A549 (cell line): ENCODE data around the gene ACBD4.

Source experiments
- CHD2 ChIP-seq: fragments of 150-350 bp; IDR thresholded peaks from 2 replicates; pipeline ENCODE4 v1.6.1; 2014; ENCODE audit warnings: low read length; ENCODE audit not compliant: partially characterized antibody
- CTCF ChIP-seq: fragments of >200 bp; sonication (Bioruptor Twin); formaldehyde crosslinking; IDR thresholded peaks from 3 replicates; pipeline ENCODE4 v1.5.1; 2016
- EP300 ChIP-seq, 2 experiments: fragments of >200 bp; sonication (Bioruptor Twin); formaldehyde crosslinking; IDR thresholded peaks; 2 replicates in 1 of 2; 3 replicates in 1 of 2; pipeline ENCODE4 v1.6.1; 2016 to 2017
- FOSL2 ChIP-seq, 2 experiments: fragments of 450-650 bp in 1 of 2; fragments of >200 bp in 1 of 2; sonication (Bioruptor Twin) in 1 of 2; formaldehyde crosslinking; IDR thresholded peaks; 2 replicates each; pipeline versions ENCODE4 v1.5.0 to v1.6.1; 2016 to 2020; ENCODE audit warnings: mild to moderate bottlenecking in 1 of 2, moderate library complexity in 1 of 2
- MYC ChIP-seq: IDR thresholded peaks from 2 replicates; pipeline ENCODE4 v1.6.1; 2012; ENCODE audit warnings: mild to moderate bottlenecking, inconsistent platforms, low read length, improper control_type of control experiment, borderline replicate concordance
- PBX3 ChIP-seq: IDR thresholded peaks from 2 replicates; pipeline ENCODE4 v1.6.1; 2012
- POLR2A ChIP-seq: IDR thresholded peaks from 2 replicates; pipeline ENCODE4 v1.6.1; 2012; ENCODE audit warnings: mild to moderate bottlenecking, low read length
- REST ChIP-seq: fragments of 200-600 bp; sonication (generic); IDR thresholded peaks from 2 replicates; pipeline ENCODE4 v1.6.1; 2016; ENCODE audit warnings: antibody characterized with exemption, mild to moderate bottlenecking, moderate library complexity
- SREBF2 ChIP-seq: fragments of 450-650 bp; IDR thresholded peaks from 2 replicates; pipeline ENCODE4 v1.6.1; 2014; ENCODE audit warnings: mild to moderate bottlenecking, moderate library complexity

GRCh38 chr17:45155029-45155428 lies 19.5 kb downstream of the ACBD4 start:
- TF ChIP-seq CTCF (no peak), SREBF2 (no peak), REST (no peak), EP300 (IDR thresholded peaks at IDR 0.05) (no peak), CHD2 (no peak), POLR2A (no peak), FOSL2 (IDR thresholded peaks at IDR 0.05) (no peak), FOSL2 (CRISPR knock-in tag; IDR thresholded peaks at IDR 0.05) (no peak), PBX3 (no peak), MYC (no peak)
